ENCODE results near the gene CACNG7.
A peak's percentile ranks its signal among the peaks of the same experiment; 100 is the strongest.
"Not testable (repeated sequence)": the region's sequence is repeated elsewhere in the genome, so short reads cannot be mapped to it uniquely, and the experiment has no call there.

Gene CACNG7

GRCh38 chr19:53906211-53907192 lies 2.6 kb upstream of the CACNG7 start:
- DNase-seq (ENCODE audit: low read depth), result peak; percentile 55

DNA sequence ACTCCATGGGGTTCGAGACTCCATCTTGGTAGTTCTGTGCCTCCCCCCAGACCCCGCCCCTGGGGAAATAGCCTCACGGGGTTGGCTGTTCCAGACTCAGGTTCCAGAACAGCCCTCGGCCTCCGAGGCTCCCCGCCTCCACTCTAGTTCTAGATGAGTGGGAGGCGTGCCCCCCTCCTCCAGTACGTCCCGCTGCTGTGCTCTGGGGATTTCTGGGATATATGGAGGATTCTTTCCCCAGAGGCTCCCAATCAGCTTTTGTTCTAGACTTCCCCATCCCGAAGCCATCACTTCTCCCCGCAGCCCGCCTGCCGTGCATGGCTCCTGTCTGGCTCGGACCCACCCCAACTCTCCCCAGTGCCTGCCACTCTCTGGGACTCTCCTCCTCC lies 1.9 kb upstream of the CACNG7 start:
- no peak for DNase-seq (ENCODE audit: low read depth)

- no peak for DNase-seq (ENCODE audit: low read depth)
Observed at GRCh38 chr19:53907690-53908089, 1.4 kb upstream of the CACNG7 start.

DNA sequence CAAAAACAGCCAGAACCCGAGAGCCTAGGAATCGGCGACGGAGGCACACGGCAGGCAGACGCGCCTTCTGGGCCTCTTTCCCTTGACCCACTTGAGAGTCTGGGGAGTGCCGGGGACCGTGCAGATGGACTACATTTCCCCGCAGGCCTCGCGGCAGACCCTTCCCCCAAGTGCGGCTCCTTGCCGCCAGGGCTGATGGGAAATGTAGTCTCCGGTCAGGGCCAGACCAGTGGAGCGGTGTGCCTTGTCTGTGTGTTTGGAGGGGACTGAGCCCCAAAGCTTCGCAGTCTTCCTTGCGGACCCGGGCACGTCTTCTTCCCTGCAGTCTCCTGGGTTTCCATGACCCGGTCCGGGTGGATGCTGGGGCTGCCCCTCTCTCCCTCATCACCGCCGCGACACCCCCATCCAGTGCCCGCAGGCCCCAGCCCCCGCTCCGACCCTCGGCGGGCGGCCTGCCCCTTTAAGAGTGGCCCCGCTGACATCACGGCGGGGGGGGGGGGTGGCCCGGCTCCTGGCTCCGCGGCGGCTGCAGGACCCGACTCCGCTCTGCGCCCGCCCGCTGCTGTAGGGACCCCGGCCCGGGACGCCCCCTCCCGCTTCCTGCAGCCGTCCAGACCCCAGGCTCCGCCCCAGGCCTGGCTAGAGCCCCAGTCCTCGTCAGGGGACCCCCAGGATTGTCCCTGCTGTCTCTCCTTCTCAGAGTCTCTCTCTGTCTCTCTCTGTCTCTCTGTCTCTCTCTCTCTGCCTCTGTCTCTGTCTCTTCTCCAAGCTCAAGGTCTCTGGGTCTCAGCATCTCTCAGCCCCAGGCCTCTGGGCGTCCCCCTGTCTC lies 758 bp upstream of the CACNG7 start:
- DNase-seq (ENCODE audit: low read depth), result peak; percentile 36

GRCh38 chr19:53909471-53910169 lies 542 bp downstream of the CACNG7 start:
- DNase-seq (ENCODE audit: low read depth), result no peak

DNA sequence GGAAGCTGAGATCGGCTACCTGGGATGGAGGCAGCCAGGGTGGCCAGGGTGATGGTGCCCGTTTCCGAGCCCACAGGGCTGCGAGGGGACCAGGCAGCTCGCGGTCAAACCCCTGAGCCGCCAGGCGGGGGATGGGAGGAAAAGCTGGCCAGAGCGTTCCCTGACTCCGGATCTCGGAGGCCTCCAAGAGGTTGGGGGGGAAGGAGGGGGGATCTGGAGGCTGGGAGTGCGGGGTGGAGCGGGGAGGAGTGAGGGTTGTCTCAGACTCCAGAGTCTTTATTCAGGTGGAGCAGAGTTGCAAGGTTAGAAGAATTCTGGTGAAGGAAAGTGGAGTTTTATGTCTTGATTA lies 1.1 kb downstream of the CACNG7 start:
- no peak for DNase-seq (ENCODE audit: low read depth)

DNA sequence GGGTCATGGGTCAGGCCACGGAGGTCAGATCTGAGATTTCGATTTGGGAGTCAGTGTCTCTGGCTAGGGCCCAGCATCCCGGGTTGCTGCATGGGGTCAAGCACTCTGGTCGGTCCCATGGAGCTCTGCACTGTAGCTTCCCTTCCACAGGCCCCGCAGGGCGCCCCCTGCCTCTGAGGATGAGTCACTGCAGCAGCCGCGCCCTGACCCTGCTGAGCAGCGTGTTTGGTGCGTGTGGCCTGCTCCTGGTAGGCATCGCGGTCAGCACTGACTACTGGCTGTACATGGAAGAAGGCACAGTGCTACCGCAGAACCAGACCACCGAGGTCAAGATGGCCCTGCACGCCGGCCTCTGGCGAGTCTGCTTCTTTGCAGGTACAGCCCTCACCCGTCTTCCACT lies 3.6 kb downstream of the CACNG7 start:
- DNase-seq (ENCODE audit: low read depth), result no peak

DNA sequence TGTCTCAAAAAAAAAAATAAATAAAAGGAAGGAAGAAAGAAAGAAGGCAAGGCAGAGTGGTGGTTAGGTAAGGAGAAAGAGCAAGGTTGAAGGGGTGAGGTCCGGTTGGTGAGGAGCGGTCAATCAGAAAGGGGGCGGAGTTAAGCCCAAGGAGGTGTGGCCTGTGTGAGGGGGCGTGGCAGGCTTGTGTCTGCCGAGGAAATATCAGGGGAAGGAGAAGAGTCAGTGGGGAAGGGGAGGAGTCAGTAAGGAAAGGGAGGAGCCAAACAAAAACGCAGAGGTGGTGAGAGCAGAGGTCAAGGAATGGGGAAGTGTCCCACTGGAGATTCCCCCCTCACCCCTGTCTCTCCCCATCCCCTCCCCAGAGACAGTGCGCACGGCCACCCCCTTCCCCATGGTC lies 5.9 kb downstream of the CACNG7 start:
- DNase-seq (ENCODE audit: low read depth), result no peak

- DNase-seq (ENCODE audit: low read depth), result no peak
Observed at GRCh38 chr19:53916004-53916403, 6.9 kb downstream of the CACNG7 start.

GRCh38 chr19:53917356-53917755 lies 8.3 kb downstream of the CACNG7 start:
- DNase-seq (ENCODE audit: low read depth), result no peak

- no peak for DNase-seq (ENCODE audit: low read depth)
Observed at GRCh38 chr19:53927739-53928138, 18.7 kb downstream of the CACNG7 start.

GRCh38 chr19:53936029-53936428 lies 27.0 kb downstream of the CACNG7 start:
- DNase-seq (ENCODE audit: low read depth), result no peak

DNA sequence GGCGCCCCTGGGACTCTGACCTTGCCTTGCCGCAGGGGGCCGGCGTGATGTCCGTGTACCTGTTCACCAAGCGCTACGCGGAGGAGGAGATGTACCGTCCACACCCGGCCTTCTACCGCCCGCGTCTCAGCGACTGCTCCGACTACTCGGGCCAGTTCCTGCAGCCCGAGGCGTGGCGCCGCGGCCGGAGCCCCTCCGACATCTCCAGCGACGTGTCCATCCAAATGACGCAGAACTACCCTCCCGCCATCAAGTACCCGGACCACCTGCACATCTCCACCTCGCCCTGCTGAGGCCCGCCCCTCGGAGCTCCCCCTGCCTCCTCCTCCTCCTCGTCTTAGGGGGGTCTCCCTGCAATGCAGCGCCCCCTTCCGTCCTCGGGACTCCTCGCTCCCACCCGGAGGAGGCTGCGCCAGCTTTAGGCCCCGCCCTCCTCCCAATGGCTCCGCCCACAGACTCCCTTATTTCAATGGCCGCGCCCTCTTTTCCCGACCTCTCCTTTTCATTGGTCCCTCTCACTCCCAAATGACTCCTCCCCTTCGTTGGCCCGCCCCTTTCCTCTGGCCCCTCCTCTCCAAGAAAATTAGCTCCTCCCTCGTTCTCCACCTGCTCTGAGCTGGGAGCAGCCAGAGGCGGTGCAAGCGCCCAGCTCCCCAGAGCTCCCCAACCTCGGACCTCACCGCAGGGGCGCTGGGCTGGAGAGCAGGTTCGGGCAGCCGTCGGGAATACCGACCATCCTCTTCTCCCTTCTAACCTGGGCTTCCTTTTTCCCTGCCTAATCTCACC lies 33.1 kb downstream of the CACNG7 start:
- DNase-seq (ENCODE audit: low read depth), result no peak

DNA sequence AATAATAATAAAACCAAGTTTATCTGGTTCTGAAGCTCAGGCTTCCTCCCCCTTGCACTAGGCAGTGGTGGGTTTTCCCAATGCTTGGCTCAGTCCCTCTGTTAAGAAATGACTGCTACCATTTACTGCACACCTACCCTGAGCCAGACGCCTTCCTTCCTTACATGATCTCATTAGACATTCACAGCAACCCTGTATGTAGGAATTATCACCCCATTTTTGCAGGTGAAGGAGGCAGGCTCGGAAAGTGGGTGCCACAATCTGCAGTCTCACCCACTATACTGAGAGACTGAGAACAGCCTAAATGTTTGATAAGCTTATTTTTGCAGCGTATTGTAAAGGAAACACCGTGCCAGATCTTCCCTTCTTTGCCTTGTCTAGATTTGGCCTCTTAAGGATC lies 35.3 kb downstream of the CACNG7 start:
- DNase-seq (ENCODE audit: low read depth), result no peak

DNA sequence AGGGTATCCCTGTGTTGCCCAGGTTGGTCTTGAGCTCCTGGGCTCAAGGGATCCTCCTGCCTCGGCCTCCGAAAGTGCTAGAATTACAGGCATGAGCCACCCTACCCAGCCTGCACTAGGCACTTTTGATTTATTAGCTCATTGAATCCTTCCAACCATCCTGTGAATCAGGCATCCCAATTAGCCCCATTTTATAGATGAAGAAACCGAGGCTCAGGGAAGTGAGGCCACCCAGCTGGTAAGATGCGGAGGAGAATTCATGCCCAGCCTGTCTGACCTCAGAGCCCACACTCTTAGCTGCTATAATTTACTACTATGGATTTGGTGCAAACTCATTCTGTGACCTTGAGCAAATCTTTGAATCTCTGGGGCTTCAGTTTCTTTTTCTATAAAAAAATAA lies 35.9 kb downstream of the CACNG7 start:
- no peak for DNase-seq (ENCODE audit: low read depth)

- no peak for DNase-seq (ENCODE audit: low read depth)
Observed at GRCh38 chr19:53945441-53945840, 36.4 kb downstream of the CACNG7 start.

DNA sequence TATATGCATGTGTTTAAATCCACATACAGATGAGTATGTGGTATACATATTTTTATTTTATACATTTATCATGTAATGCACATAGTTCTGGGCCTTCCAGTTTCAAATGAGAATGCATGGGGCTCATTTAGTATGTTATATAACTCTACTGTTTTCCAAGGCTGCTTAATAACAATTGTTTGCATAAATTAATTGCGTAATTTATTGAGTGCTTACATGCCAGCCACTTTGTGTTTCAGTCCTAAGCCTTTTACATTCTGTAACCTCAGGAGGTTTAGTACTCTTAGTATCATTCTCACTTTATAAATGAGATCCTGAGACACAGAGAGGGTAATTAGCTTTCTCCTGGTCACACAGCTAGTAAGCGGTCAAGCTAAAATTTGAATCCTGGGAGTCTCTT lies 36.9 kb downstream of the CACNG7 start:
- no peak for DNase-seq (ENCODE audit: low read depth)

GRCh38 chr19:53947624-53948023 lies 38.5 kb downstream of the CACNG7 start:
- no peak for DNase-seq (ENCODE audit: low read depth)

DNA sequence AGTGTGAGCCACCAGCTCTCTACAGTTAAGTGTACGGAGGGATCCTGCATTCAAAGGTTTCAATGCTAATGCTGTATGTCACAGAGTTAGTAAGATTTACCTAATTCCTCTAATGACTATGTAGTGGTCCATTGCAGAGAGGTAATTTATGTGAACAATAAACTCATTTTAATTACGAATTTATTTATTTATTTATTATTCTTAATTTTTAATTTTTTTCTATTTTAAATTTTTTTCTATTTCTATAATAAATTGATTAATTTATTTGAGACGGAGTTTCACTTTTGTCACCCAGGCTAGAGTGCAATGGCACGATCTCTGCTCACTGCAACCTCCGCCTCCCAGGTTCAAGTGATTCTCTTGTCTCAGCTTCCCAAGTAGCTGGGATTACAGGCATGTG lies 39.5 kb downstream of the CACNG7 start:
- DNase-seq (ENCODE audit: low read depth), result not testable (repeated sequence)

GRCh38 chr19:53951436-53951835 lies 42.4 kb downstream of the CACNG7 start:
- DNase-seq (ENCODE audit: low read depth), result no peak

DNA sequence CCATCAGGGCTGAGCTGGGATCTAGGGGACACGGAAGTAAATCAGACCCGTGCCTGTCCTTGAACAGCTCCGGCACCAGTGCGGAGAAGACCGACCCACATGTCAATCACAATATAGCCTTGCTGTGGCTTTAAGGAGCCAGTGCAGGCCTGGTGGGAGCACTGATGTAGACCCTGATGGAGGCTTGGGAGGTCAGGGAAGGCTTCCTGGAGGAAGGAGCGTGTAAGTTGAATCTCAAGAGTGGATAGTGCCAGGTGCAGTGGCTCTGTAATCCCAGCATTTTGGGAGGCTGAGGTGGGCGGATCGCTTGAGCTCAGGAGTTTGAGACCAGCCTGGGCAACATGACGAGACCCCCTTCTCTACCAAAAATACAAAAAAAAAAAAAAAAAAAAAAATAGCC lies 42.9 kb downstream of the CACNG7 start:
- no peak for DNase-seq (ENCODE audit: low read depth)

DNA sequence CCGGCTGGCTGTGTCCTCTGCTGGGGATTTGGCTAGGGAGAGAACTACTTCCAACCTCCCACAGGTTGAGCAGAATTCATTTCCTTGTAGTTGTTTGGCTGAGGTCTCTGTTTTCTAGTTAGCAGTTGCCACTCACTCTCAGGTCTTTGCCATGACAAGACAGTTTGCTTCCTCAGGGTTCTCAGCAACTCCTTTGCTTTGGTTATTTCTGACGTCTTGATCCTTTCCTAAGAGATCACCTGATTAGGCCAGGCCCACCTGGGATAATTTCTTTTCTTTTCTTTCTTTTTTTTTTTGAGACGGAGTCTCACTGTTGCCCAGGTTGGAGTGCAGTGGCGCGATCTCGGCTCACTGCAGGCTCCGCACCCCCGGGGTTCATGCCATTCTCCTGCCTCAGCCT lies 44.3 kb downstream of the CACNG7 start:
- DNase-seq (ENCODE audit: low read depth), result no peak

Data from stimulated activated CD8-positive, alpha-beta memory T cell treated with anti-CD3 and anti-CD28 coated beads, Interleukin-4, amount 100 ng/mL, for 24 hours (primary cell).